GM12878 (cell line): ENCODE measurements around the gene CRYGS.

Source experiments
- CTCF ChIP-seq, 3 experiments: IDR thresholded peaks in 2 of 3; conservative IDR thresholded peaks in 1 of 3; 2 replicates each; pipeline ENCODE4 v1.5.1; 2011; ENCODE audit warnings: low read depth in 3 of 3, low read length in 3 of 3, mild to moderate bottlenecking in 3 of 3, control low read depth in 2 of 3, moderate library complexity in 2 of 3, inconsistent platforms in 1 of 3, mixed read lengths in 1 of 3; ENCODE audit not compliant: control insufficient read depth in 2 of 3, insufficient read depth in 1 of 3; ENCODE audit errors: extremely low read depth in 1 of 3
- NR2F1 ChIP-seq: fragments of 450-650 bp; conservative IDR thresholded peaks from 2 replicates; pipeline ENCODE4 v1.6.1; 2017; ENCODE audit warnings: mild to moderate bottlenecking

GRCh38 chr3:186580785-186581184 is 36.6 kb upstream of the CRYGS start:
- TF ChIP-seq CTCF (IDR thresholded peaks at IDR 0.05 in 2 of 3, conservative IDR thresholded peaks at IDR 0.05 in 1 of 3; ENCODE audit: control insufficient read depth in 2 of 3, extremely low read depth in 1 of 3, insufficient read depth in 1 of 3, low read depth in 3 of 3, low read length in 3 of 3) (no peak), NR2F1 (no peak)
